ENCODE measurements around the gene CDAN1. TPM values are rescaled to one million over a fixed set of nuclear protein-coding genes. Genes with fewer than 3 reads are reported as not detected.

Gene CDAN1
- total RNA-seq, 4 donors from 2014 or later: 11.1 to 16.4 (median 15.0) TPM

GRCh38 chr15:42720071-42720470 lies 16.9 kb downstream of the CDAN1 start:
- Histone ChIP-seq H3K4me1 (no peaks in the 10 kb centered on the region), H3K27me3 (no peaks in the 10 kb centered on the region), H3K27ac (no peak overlapping the region), H3K9me3 (no peaks in the 10 kb centered on the region), H3K36me3 (peaks cover 53% of the 10 kb centered on the region), H3K4me3 (no peak overlapping the region)
- WGBS: 83% methylated on average over 3 of the region's 3 CpGs
- DNase-seq (ENCODE audit: low spot score in 2 of 2): no peak
- TF ChIP-seq POLR2A (IDR thresholded peaks at IDR 0.05) (no peak), EP300 (IDR thresholded peaks at IDR 0.05) (no peak), CTCF (IDR thresholded peaks at IDR 0.05) (no peak), POLR2AphosphoS5 (IDR thresholded peaks at IDR 0.05) (no peak)

- 91% methylated on average over 6 of the region's 6 CpGs for WGBS
- no peak for TF ChIP-seq EP300 (IDR thresholded peaks at IDR 0.05)
- no peak for TF ChIP-seq POLR2AphosphoS5 (IDR thresholded peaks at IDR 0.05)
- TF ChIP-seq CTCF (IDR thresholded peaks at IDR 0.05): no peak
- TF ChIP-seq POLR2A (IDR thresholded peaks at IDR 0.05): no peak
- Histone ChIP-seq H3K36me3 (peaks cover 43% of the 10 kb centered on the region), H3K27me3 (no peaks in the 10 kb centered on the region), H3K4me3 (no peak overlapping the region), H3K9me3 (no peaks in the 10 kb centered on the region), H3K4me1 (no peaks in the 10 kb centered on the region), H3K27ac (no peak overlapping the region)
- no peak for DNase-seq (ENCODE audit: low spot score in 2 of 2)
Observed at GRCh38 chr15:42719043-42719442, 17.9 kb downstream of the CDAN1 start.

- H3K27me3 ChIP-seq: no peaks in the 10 kb centered on the region
- H3K36me3 ChIP-seq: peaks cover 33% of the 10 kb centered on the region
- no peak for TF ChIP-seq POLR2AphosphoS5 (IDR thresholded peaks at IDR 0.05)
- no peak for TF ChIP-seq POLR2A (IDR thresholded peaks at IDR 0.05)
- TF ChIP-seq EP300 (IDR thresholded peaks at IDR 0.05): no peak
- TF ChIP-seq CTCF (IDR thresholded peaks at IDR 0.05): no peak
- no peak overlapping the region for H3K4me3 ChIP-seq
- no peak for DNase-seq (ENCODE audit: low spot score in 2 of 2)
- H3K9me3 ChIP-seq: no peaks in the 10 kb centered on the region
- no peak overlapping the region for H3K27ac ChIP-seq
- WGBS: 95% methylated on average over 2 of the region's 2 CpGs
- no peaks in the 10 kb centered on the region for H3K4me1 ChIP-seq
Observed at GRCh38 chr15:42716626-42717025, 20.3 kb downstream of the CDAN1 start.

GRCh38 chr15:42716125-42716524 lies 20.8 kb downstream of the CDAN1 start:
- no peaks in the 10 kb centered on the region for H3K9me3 ChIP-seq
- no peak for TF ChIP-seq EP300 (IDR thresholded peaks at IDR 0.05)
- no peak for TF ChIP-seq POLR2A (IDR thresholded peaks at IDR 0.05)
- no peak for TF ChIP-seq POLR2AphosphoS5 (IDR thresholded peaks at IDR 0.05)
- TF ChIP-seq CTCF (IDR thresholded peaks at IDR 0.05): no peak
- no peaks in the 10 kb centered on the region for H3K27me3 ChIP-seq
- WGBS: 97% methylated on average over 5 of the region's 5 CpGs
- H3K4me1 ChIP-seq: no peaks in the 10 kb centered on the region
- no peak for DNase-seq (ENCODE audit: low spot score in 2 of 2)
- no peak overlapping the region for H3K4me3 ChIP-seq
- peaks cover 33% of the 10 kb centered on the region for H3K36me3 ChIP-seq
- no peak overlapping the region for H3K27ac ChIP-seq

- Histone ChIP-seq H3K9me3 (no peaks in the 10 kb centered on the region), H3K4me3 (no peak overlapping the region), H3K27ac (no peak overlapping the region), H3K4me1 (no peaks in the 10 kb centered on the region), H3K27me3 (no peaks in the 10 kb centered on the region), H3K36me3 (peaks cover 3% of the 10 kb centered on the region)
- TF ChIP-seq CTCF (IDR thresholded peaks at IDR 0.05) (no peak), POLR2AphosphoS5 (IDR thresholded peaks at IDR 0.05) (no peak), EP300 (IDR thresholded peaks at IDR 0.05) (no peak), POLR2A (IDR thresholded peaks at IDR 0.05) (no peak)
- 86% methylated on average over 4 of the region's 4 CpGs for WGBS
- DNase-seq (ENCODE audit: low spot score in 2 of 2): no peak
Observed at GRCh38 chr15:42712584-42712983, 24.3 kb downstream of the CDAN1 start.

Data from suprapubic skin (tissue), 4 donors.